ENCODE results near the gene CNRIP1. TPM values are rescaled to one million over a fixed set of nuclear protein-coding genes. Genes with fewer than 3 reads are reported as not detected.

The CNRIP1 gene
- total and polyA plus RNA-seq, 8 donors: 16.9 to 50.8 (median 46.0) TPM

DNA sequence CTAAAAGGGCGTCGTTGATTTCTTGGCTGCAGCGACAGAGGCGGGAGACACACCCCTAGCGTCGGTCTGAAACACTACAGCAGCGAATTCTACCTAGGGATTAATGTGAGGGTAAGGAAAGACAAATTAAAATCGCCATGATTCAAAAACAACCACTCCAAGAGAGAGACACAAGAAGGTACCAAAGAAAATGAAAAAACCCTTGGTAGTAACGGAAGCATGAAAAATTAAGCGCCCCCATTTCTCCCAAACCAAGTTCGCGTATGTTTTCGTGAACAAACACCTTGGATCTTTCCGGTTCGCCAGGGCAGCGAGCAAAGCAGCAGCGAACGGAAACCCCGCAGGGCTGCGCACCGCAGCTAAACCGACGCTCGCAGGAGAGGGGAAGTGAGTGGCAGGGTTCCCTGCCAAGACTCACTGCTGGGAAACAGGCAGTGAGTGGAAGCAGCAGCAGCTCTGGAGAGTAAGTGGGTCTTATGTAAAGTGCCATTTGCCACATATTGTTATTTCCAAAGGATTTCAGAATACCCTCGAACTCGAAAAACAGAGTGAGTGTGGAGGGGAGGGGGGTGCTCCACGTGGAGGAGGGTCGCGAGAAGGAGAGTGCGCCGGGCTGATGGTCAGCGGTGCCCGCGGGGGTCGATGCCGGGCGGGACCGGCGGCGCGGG, 68.4 kb downstream of the CNRIP1 start:
- H3K27me3 ChIP-seq: no peaks in the 10 kb centered on the region
- no peaks in the 10 kb centered on the region for H3K36me3 ChIP-seq
- H3K27ac ChIP-seq: peak overlapping the region; percentile 96 to 99
- TF ChIP-seq, protein P1, sequence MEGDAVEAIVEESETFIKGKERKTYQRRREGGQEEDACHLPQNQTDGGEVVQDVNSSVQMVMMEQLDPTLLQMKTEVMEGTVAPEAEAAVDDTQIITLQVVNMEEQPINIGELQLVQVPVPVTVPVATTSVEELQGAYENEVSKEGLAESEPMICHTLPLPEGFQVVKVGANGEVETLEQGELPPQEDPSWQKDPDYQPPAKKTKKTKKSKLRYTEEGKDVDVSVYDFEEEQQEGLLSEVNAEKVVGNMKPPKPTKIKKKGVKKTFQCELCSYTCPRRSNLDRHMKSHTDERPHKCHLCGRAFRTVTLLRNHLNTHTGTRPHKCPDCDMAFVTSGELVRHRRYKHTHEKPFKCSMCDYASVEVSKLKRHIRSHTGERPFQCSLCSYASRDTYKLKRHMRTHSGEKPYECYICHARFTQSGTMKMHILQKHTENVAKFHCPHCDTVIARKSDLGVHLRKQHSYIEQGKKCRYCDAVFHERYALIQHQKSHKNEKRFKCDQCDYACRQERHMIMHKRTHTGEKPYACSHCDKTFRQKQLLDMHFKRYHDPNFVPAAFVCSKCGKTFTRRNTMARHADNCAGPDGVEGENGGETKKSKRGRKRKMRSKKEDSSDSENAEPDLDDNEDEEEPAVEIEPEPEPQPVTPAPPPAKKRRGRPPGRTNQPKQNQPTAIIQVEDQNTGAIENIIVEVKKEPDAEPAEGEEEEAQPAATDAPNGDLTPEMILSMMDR (IDR thresholded peaks at IDR 0.05): peak; percentile 54 to 57
- DNase-seq (peak; percentile 63 to 87 (median 70)), ATAC-seq (peak; percentile 71)
- peak overlapping the region; percentile 75 to 81 for H3K4me3 ChIP-seq
- H3K4me1 ChIP-seq: peaks cover 19 to 74% of the 10 kb centered on the region in 2 donors
- H3K9me3 ChIP-seq: no peaks in the 10 kb centered on the region
- intact Hi-C loops (cut with DNase I): no loop called here

DNA sequence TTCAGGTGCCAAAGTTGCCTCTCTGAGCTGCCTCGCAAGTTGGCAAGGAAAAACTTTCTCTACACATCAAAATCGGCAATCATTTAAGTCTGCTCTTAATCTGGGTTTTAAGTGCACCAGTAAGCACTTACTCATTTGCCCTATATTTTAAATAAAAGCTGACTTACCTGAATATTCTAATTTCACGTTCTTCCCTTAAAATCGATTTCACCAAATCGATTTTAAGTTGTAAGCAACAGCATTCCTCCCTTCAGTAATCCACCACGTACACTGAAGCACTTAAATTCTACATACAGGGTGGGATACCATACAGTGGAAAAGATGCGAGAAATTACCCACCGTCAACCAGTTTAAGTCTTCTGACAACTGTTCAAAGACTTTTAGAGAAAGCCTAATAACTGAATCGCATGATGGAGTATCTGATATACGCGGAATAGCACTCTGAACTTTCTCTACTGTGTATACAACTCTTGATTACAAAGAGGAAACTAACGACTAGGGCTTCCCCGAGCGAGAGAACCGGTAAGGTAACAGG, 69.0 kb downstream of the CNRIP1 start:
- peak in 1 of 4 donors; percentile 83 for DNase-seq
- H3K4me1 ChIP-seq: peaks cover 19 to 78% of the 10 kb centered on the region in 2 donors
- H3K4me3 ChIP-seq: peak overlapping the region; percentile 75 to 81
- TF ChIP-seq, protein P1 (IDR thresholded peaks at IDR 0.05): no peak
- H3K27me3 ChIP-seq: no peaks in the 10 kb centered on the region
- H3K9me3 ChIP-seq: no peaks in the 10 kb centered on the region
- H3K36me3 ChIP-seq: no peaks in the 10 kb centered on the region
- ATAC-seq: no peak
- peak overlapping the region; percentile 96 to 99 for H3K27ac ChIP-seq
- intact Hi-C loops (cut with DNase I): no loop called here

DNA sequence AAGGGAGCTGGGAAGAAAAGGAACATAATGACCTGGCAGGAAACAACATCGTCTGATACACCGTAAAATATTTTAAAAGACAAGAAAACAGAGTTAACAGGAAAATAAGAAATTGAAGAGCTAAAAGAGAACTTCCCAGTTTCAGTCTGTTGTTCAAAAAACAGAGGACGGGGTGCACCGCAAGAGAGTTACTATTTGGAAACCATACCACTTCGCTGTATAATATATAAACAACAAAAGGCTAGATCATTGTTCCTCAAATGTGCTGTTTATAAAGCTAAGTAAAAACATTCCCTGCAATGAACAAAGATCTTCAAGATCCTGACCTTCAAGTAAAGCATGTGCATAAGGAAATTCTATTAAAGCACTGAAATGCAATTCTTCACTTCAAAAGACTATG, 69.6 kb downstream of the CNRIP1 start:
- DNase-seq (no peak), ATAC-seq (no peak)
- H3K27ac ChIP-seq: peak overlapping the region; percentile 96 to 99
- intact Hi-C loops (cut with DNase I): no loop called here
- peak overlapping the region; percentile 75 to 81 for H3K4me3 ChIP-seq
- no peaks in the 10 kb centered on the region for H3K9me3 ChIP-seq
- no peaks in the 10 kb centered on the region for H3K36me3 ChIP-seq
- TF ChIP-seq, protein P1 (IDR thresholded peaks at IDR 0.05): no peak
- no peaks in the 10 kb centered on the region for H3K27me3 ChIP-seq
- H3K4me1 ChIP-seq: peaks cover 19 to 78% of the 10 kb centered on the region in 2 donors

DNA sequence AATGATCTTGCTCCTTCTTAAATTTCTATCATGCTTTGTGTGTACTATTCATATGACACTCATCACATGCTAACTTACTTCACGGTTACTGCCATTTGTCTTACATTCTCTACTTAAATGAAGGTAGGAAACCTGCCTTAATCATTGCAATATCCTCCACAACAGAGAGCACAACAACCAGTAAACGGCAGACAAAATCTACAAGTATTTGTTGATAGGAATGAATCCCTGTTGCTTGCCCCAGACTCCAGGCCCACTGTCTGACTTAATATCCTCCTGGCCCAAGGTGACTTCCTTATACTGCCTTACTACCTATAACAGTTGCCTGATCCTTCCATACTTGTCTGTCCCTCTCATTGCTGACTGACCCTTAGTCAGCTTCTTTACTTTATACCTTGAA, 70.9 kb downstream of the CNRIP1 start:
- intact Hi-C loops (cut with DNase I): loop anchor here in 1 of 2 donors (10.0 kb wide), 1 partner anchor 54 kb away; no protein-coding TSS in a partner anchor
- peak overlapping the region in 1 of 2 donors; percentile 99 for H3K27ac ChIP-seq
- H3K4me3 ChIP-seq: no peak overlapping the region
- no peaks in the 10 kb centered on the region for H3K27me3 ChIP-seq
- TF ChIP-seq, protein P1 (IDR thresholded peaks at IDR 0.05): no peak
- ATAC-seq (no peak), DNase-seq (no peak)
- H3K9me3 ChIP-seq: no peaks in the 10 kb centered on the region
- H3K4me1 ChIP-seq: peaks cover 19 to 78% of the 10 kb centered on the region in 2 donors
- no peaks in the 10 kb centered on the region for H3K36me3 ChIP-seq

DNA sequence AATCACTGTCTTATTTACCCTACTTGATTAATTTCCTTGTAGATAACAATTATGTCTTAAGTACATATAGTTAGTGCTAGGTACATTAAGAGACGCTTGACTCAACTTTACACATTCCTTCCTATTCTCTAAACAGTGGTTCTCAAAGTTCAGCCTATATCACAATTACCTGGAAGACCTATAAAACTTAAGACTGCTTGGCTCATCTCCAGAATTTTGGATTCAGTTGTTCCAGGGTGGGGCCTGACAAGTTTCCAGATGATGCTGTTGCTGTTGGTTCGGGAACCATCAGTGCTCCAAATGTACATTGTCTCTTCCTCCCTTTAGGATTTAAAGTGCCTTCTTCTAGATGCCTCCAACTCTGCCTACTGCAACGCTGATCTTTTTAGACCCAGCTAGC, 71.4 kb downstream of the CNRIP1 start:
- Histone ChIP-seq H3K27ac (no peak overlapping the region), H3K27me3 (no peaks in the 10 kb centered on the region), H3K9me3 (no peaks in the 10 kb centered on the region), H3K4me3 (no peak overlapping the region), H3K36me3 (no peaks in the 10 kb centered on the region), H3K4me1 (peaks cover 19 to 78% of the 10 kb centered on the region in 2 donors)
- TF ChIP-seq, protein P1 (IDR thresholded peaks at IDR 0.05): no peak
- ATAC-seq (no peak), DNase-seq (no peak)
- intact Hi-C loops (cut with DNase I): loop anchor here in 1 of 2 donors (10.0 kb wide), 1 partner anchor 54 kb away; no protein-coding TSS in a partner anchor
